ENCODE results near the gene EBI3. TPM values are rescaled to one million over a fixed set of nuclear protein-coding genes. Genes with fewer than 3 reads are reported as not detected.

The EBI3 gene
- total RNA-seq, 1 experiment from 2014 or later, result not detected

DNA sequence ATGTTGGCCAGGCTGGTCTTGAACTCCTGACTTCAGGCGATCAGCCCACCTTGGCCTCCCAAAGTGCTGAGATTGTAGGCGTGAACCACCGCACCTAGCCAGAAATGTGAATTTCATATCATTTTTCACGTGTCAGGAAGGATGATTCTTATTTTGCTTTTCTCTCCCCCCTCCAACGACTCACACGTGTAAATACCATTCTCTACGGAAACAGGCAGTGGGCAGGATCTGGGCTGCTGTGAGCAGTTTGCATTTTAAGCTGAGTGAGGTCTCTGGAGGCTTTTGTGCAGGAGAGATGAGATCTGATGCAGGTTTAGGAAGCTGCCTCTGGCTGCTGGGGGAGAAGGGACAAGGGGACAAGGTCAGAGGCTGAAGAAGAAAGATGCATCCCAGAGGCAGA is 35.0 kb upstream of the EBI3 start:
- no peaks in the 10 kb centered on the region for H3K4me1 ChIP-seq (replicated peaks; ENCODE audit: insufficient read depth)
- ChIA-PET CTCF (no interaction called here), POLR2A (ENCODE audit: unreplicated experiment) (no interaction called here)
- H3K79me2 ChIP-seq (ENCODE audit: low read depth), result no peaks in the 10 kb centered on the region
- BruUV-seq (replicated peaks), result no TSS peak
- H3F3A ChIP-seq (ENCODE audit: insufficient read depth, low read depth), result no peaks in the 10 kb centered on the region
- no peaks in the 10 kb centered on the region for H3K9me2 ChIP-seq (ENCODE audit: insufficient read depth)
- no peak for DNase-seq
- H4K20me1 ChIP-seq (ENCODE audit: insufficient read depth), result no peaks in the 10 kb centered on the region
- H3K4me2 ChIP-seq, result no peak overlapping the region
- H3K27me3 ChIP-seq (ENCODE audit: insufficient read depth, low read depth), result no peaks in the 10 kb centered on the region
- H2AFZ ChIP-seq, result no peak overlapping the region
- no peak for TF ChIP-seq EZH2 (IDR thresholded peaks at IDR 0.05; ENCODE audit: low read depth)
- TF ChIP-seq, protein P1, sequence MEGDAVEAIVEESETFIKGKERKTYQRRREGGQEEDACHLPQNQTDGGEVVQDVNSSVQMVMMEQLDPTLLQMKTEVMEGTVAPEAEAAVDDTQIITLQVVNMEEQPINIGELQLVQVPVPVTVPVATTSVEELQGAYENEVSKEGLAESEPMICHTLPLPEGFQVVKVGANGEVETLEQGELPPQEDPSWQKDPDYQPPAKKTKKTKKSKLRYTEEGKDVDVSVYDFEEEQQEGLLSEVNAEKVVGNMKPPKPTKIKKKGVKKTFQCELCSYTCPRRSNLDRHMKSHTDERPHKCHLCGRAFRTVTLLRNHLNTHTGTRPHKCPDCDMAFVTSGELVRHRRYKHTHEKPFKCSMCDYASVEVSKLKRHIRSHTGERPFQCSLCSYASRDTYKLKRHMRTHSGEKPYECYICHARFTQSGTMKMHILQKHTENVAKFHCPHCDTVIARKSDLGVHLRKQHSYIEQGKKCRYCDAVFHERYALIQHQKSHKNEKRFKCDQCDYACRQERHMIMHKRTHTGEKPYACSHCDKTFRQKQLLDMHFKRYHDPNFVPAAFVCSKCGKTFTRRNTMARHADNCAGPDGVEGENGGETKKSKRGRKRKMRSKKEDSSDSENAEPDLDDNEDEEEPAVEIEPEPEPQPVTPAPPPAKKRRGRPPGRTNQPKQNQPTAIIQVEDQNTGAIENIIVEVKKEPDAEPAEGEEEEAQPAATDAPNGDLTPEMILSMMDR (conservative IDR thresholded peaks at IDR 0.05), result no peak
- H3K4me3 ChIP-seq, result no peak overlapping the region
- intact Hi-C loops (cut with micrococcal nuclease; ENCODE audit: unreplicated experiment), result no loop called here
- H3K36me3 ChIP-seq (ENCODE audit: low read depth), result no peaks in the 10 kb centered on the region
- H3K9me3 ChIP-seq (ENCODE audit: insufficient read depth, low read depth), result no peaks in the 10 kb centered on the region
- no peak overlapping the region for H3K27ac ChIP-seq

GRCh38 chr19:4196009-4196408 is 33.3 kb upstream of the EBI3 start:
- Histone ChIP-seq H3K79me2 (ENCODE audit: low read depth) (no peaks in the 10 kb centered on the region), H3K27ac (no peak overlapping the region), H3K9me2 (ENCODE audit: insufficient read depth) (no peaks in the 10 kb centered on the region), H3K4me2 (no peak overlapping the region), H2AFZ (no peak overlapping the region), H3F3A (ENCODE audit: insufficient read depth, low read depth) (no peaks in the 10 kb centered on the region), H3K4me1 (replicated peaks; ENCODE audit: insufficient read depth) (no peaks in the 10 kb centered on the region), H3K27me3 (ENCODE audit: insufficient read depth, low read depth) (no peaks in the 10 kb centered on the region), H3K36me3 (ENCODE audit: low read depth) (no peaks in the 10 kb centered on the region), H4K20me1 (ENCODE audit: insufficient read depth) (no peaks in the 10 kb centered on the region), H3K4me3 (no peak overlapping the region), H3K9me3 (ENCODE audit: insufficient read depth, low read depth) (no peaks in the 10 kb centered on the region)
- ChIA-PET POLR2A (ENCODE audit: unreplicated experiment) (no interaction called here), CTCF (no interaction called here)
- no peak for DNase-seq
- intact Hi-C loops (cut with micrococcal nuclease; ENCODE audit: unreplicated experiment), result no loop called here
- BruUV-seq (replicated peaks), result no TSS peak
- TF ChIP-seq EZH2 (IDR thresholded peaks at IDR 0.05; ENCODE audit: low read depth), result no peak
- TF ChIP-seq, protein P1 (conservative IDR thresholded peaks at IDR 0.05), result no peak

DNA sequence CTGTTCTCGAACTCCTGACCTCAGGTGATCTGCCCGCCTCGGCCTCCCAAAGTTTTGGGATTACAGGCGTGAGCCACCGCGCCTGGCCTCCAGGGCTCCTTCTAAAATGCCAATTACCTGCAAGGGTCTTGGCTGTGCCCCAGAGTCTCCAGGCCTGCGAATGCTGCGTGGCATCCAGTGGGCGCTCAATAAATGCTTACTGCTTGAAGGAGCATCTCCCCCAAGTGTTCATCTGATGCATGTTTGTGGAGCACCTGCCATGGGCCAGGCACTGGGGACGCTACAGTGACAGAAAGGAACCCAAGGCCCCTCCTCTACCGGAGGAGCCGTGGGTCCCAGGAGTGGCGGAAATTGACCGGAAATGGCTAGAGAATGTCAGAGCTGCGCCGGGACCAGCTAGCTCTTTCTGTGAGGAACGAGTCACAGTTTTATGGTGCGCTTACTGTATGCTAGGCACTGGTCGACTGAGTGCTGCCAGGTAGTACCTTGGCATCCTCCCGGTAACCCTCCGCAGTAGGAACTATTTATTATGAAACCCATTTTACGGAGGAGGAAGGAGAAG is 32.7 kb upstream of the EBI3 start:
- no peak for DNase-seq
- BruUV-seq (replicated peaks), result no TSS peak
- no peaks in the 10 kb centered on the region for H3K27me3 ChIP-seq (ENCODE audit: insufficient read depth, low read depth)
- H3K9me3 ChIP-seq (ENCODE audit: insufficient read depth, low read depth), result no peaks in the 10 kb centered on the region
- H3K36me3 ChIP-seq (ENCODE audit: low read depth), result no peaks in the 10 kb centered on the region
- no peaks in the 10 kb centered on the region for H4K20me1 ChIP-seq (ENCODE audit: insufficient read depth)
- ChIA-PET CTCF (no interaction called here), POLR2A (ENCODE audit: unreplicated experiment) (no interaction called here)
- no peak overlapping the region for H2AFZ ChIP-seq
- H3K4me3 ChIP-seq, result no peak overlapping the region
- intact Hi-C loops (cut with micrococcal nuclease; ENCODE audit: unreplicated experiment), result no loop called here
- H3F3A ChIP-seq (ENCODE audit: insufficient read depth, low read depth), result no peaks in the 10 kb centered on the region
- H3K79me2 ChIP-seq (ENCODE audit: low read depth), result no peaks in the 10 kb centered on the region
- H3K9me2 ChIP-seq (ENCODE audit: insufficient read depth), result no peaks in the 10 kb centered on the region
- no peak overlapping the region for H3K4me2 ChIP-seq
- no peaks in the 10 kb centered on the region for H3K4me1 ChIP-seq (replicated peaks; ENCODE audit: insufficient read depth)
- H3K27ac ChIP-seq, result no peak overlapping the region
- TF ChIP-seq EZH2 (IDR thresholded peaks at IDR 0.05; ENCODE audit: low read depth), result no peak
- TF ChIP-seq, protein P1 (conservative IDR thresholded peaks at IDR 0.05), result no peak

Measured in PC-9 (cell line).